Kidney epithelial cell (primary cell): ENCODE results near the gene NMT2. TPM values are rescaled to one million over a fixed set of nuclear protein-coding genes. Genes with fewer than 3 reads are reported as not detected.

Experiments used
- DNase-seq: peaks from one replicate; pipeline ENCODE4 v3.0.0-alpha.2; 2010; ENCODE audit warnings: low read depth
- H3K27me3 ChIP-seq: 2 replicates; pipeline ENCODE4 v1.6.0; 2011; ENCODE audit warnings: low read length; ENCODE audit not compliant: control insufficient read depth, insufficient read depth
- H3K36me3 ChIP-seq: 2 replicates; pipeline ENCODE4 v1.5.1; 2011; ENCODE audit warnings: low read length; ENCODE audit not compliant: control insufficient read depth, insufficient read depth
- H3K4me3 ChIP-seq: 2 replicates; pipeline ENCODE4 v1.5.1; 2011; ENCODE audit warnings: low read depth, mild to moderate bottlenecking, control low read depth, low read length
- total RNA-seq: library from RNA; depleted of rRNA; stranded (reverse); fragments of >200 nt; gene quantifications from 2 replicates; pipeline ENCODE4 v1.2.3, GENCODE V29; 2015
- TF ChIP-seq, protein P1 (sequence below): IDR thresholded peaks from 2 replicates; pipeline ENCODE4 v1.5.1; 2011; ENCODE audit warnings: mild to moderate bottlenecking, moderate library complexity, low read length, control low read depth, inconsistent platforms; ENCODE audit not compliant: insufficient read depth, poor library complexity, severe bottlenecking

The NMT2 gene
- total RNA-seq, 1 donor from 2014 or later: 8.0 TPM

DNA sequence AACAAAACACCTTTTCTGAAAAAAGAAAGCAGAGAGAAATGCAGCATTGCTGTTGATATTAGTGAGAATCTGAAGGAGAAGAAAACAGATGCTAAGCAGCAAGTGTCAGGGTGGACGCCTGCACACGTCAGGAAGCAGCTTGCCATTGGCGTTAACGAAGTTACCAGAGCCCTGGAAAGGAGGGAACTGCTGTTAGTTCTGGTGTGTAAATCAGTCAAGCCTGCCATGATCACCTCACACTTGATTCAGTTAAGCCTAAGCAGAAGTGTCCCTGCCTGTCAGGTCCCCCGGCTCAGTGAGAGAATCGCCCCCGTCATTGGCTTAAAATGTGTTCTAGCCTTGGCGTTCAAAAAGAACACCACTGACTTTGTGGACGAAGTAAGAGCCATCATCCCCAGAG, 65.0 kb downstream of the NMT2 start:
- TF ChIP-seq, protein P1, sequence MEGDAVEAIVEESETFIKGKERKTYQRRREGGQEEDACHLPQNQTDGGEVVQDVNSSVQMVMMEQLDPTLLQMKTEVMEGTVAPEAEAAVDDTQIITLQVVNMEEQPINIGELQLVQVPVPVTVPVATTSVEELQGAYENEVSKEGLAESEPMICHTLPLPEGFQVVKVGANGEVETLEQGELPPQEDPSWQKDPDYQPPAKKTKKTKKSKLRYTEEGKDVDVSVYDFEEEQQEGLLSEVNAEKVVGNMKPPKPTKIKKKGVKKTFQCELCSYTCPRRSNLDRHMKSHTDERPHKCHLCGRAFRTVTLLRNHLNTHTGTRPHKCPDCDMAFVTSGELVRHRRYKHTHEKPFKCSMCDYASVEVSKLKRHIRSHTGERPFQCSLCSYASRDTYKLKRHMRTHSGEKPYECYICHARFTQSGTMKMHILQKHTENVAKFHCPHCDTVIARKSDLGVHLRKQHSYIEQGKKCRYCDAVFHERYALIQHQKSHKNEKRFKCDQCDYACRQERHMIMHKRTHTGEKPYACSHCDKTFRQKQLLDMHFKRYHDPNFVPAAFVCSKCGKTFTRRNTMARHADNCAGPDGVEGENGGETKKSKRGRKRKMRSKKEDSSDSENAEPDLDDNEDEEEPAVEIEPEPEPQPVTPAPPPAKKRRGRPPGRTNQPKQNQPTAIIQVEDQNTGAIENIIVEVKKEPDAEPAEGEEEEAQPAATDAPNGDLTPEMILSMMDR: no peak
- no peak overlapping the region for H3K4me3 ChIP-seq

DNA sequence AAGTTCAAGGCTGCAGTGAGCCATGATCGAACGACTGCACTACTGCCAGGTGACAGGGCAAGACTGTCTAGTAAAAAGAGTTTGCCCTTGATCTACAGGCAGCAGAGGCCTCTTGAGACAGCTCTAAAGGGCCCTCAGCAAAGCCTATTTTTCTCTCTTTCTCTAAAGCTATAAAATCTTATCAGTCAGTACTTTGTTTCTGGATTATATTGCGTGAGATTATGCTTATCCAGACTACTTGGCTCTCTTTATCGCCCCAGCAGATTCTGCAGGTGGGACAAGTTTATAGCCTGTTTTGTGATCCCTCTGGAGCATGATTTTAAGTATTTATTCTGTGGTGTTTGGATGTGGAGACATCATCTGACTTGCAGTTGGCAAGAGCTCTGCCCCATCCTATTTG, 68.6 kb downstream of the NMT2 start:
- DNase-seq: no peak
- TF ChIP-seq, protein P1: no peak
- H3K4me3 ChIP-seq: no peak overlapping the region
- peaks cover 2% of the 10 kb centered on the region for H3K36me3 ChIP-seq
- H3K27me3 ChIP-seq: no peaks in the 10 kb centered on the region

More for the DNA sequence above, 65.0 kb downstream of the NMT2 start:
- no peak for DNase-seq
- peaks cover 2% of the 10 kb centered on the region for H3K36me3 ChIP-seq
- H3K27me3 ChIP-seq: no peaks in the 10 kb centered on the region

DNA sequence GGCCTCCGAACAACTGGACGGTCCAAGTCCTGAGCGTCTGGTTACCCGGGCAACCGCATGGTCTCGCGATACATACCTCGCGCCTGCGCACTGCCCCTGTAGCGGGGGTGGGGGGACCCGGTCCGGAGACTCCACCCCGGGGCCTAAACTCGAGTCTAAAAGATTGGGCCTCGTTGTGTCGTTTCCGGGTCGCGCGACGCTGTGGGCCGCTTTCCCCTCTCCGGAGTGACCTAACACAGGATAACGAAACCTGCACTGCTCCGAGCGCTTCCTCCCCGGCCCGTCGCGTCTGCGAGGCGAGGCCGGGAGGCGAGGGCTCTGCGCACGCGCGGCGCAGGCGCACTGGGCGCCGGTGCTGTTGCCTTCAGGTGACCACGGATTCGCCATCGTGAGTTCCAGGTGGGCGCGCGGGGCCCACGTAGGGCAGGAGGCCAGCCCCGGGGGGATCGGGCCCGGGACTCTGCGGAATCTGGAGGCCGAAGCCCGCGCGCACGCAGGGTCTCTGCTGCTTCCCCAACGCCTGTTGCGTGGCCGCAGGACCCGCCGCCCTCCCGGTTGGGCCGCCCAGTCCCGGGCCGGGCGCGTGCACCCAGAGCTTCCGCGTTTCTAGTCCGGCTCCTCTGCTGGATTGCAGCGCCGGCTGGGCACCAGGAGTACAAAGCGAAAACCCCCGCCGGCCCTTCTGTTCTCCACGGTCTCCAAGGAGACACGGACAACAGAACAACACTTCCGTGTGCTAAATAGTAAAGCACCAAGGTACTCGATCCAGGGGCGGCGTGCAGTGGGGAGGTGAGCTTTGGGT, 71.3 kb downstream of the NMT2 start, which contains the start of gene RPP38:
Gene RPP38 (plus strand): TSS at position 345 of the 802 bp plus-strand sequence. CDS start 5,960 bp downstream, outside the sequence.
- H3K27me3 ChIP-seq: no peaks in the 10 kb centered on the region
- peak within 1 kb of the TSS; percentile 92 for H3K4me3 ChIP-seq
- TF ChIP-seq, protein P1: no peak
- H3K36me3 ChIP-seq: no peaks in the 10 kb centered on the region
- peak; percentile 70 for DNase-seq

DNA sequence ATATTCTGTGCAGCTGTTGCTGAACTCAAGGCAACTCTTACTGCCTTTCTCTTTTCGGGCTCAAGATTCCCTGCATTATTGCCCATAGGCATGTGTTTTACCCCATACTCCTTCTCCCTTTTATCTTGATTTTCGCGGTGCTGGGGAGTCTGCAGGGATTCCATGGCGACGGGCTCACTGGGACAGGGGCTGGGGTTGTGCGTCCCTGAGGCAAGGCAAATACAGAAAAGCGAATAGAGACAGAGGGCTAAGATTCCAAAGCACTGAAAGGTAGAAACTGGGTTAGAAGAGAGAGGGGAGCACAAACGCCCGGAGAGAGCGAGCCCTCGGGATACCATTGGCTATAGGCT, 71.9 kb downstream of the NMT2 start:
- no peaks in the 10 kb centered on the region for H3K27me3 ChIP-seq
- H3K36me3 ChIP-seq: no peaks in the 10 kb centered on the region
- TF ChIP-seq, protein P1: no peak
- no peak for DNase-seq
- peak overlapping the region; percentile 92 for H3K4me3 ChIP-seq

DNA sequence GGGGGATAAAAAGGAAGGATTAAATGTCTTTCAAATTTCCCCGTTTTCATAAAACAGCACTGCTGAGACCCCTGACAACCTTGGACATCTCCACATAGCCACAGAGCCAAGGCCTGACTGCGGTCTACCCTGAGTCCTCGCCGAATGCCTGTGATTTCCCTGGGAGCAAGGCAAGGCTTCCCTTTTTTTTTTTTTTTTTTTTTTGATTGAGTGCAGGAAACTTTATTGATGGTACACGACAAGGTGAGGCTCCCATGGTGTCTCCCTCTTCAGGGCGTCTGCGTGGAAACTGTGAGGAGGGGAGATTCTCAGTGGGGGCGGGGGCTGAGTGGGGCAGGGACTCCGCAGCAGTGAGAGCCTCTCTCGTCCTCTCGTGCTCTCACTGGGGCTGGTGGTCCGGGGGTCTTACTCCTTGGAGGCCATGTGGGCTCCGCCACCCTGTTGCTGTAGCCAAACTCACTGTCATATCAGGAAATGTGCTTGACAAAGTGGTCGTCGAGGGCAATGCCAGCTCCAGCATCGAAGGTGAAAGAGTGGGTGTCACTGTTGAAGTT, 75.6 kb downstream of the NMT2 start:
- TF ChIP-seq, protein P1: no peak
- H3K36me3 ChIP-seq: no peaks in the 10 kb centered on the region
- no peak for DNase-seq
- no peaks in the 10 kb centered on the region for H3K27me3 ChIP-seq
- H3K4me3 ChIP-seq: no peak overlapping the region

DNA sequence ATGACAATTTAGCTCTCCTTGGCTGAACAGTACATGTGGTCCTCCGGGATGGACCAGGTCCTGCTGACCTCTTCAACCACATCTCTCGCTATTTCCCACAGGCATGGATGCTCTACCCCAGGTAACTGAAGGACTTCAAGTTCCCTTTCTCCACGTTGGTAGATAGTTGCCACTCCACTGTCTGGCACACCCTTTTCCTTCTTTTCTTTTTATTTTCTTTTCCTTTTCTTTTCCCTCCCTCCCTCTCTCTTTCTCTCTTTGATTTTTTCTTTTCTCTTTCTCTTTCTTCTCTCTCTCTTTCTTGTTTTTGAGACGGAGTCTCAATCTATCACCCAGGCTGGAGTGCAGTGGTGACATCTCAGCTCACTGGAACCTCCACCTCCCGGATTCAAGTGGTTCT, 77.1 kb downstream of the NMT2 start:
- H3K4me3 ChIP-seq: no peak overlapping the region
- no peaks in the 10 kb centered on the region for H3K27me3 ChIP-seq
- no peaks in the 10 kb centered on the region for H3K36me3 ChIP-seq
- DNase-seq: no peak
- TF ChIP-seq, protein P1: no peak
